ENCODE results near the gene COL5A2.

COL5A2 gene

GRCh38 chr2:189066037-189066436, 113.5 kb downstream of the COL5A2 start:
- Histone ChIP-seq H3K4me1 (no peaks in the 10 kb centered on the region), H3K9me3 (no peaks in the 10 kb centered on the region), H3K27me3 (no peaks in the 10 kb centered on the region), H3K4me3 (ENCODE audit: low read depth, low read length) (no peak overlapping the region), H3K36me3 (no peaks in the 10 kb centered on the region)
- TF ChIP-seq CTCF (IDR thresholded peaks at IDR 0.05; ENCODE audit: low read depth, low read length), result no peak
- no peak for DNase-seq

- Histone ChIP-seq H3K27me3 (no peaks in the 10 kb centered on the region), H3K4me1 (no peaks in the 10 kb centered on the region), H3K9me3 (no peaks in the 10 kb centered on the region), H3K36me3 (no peaks in the 10 kb centered on the region), H3K4me3 (ENCODE audit: low read depth, low read length) (no peak overlapping the region)
- no peak for DNase-seq
- TF ChIP-seq CTCF (IDR thresholded peaks at IDR 0.05; ENCODE audit: low read depth, low read length), result no peak
These were observed 119.4 kb downstream of the COL5A2 start for GRCh38 chr2:189060096-189060642.

- no peak for DNase-seq
- no peak for TF ChIP-seq CTCF (IDR thresholded peaks at IDR 0.05; ENCODE audit: low read depth, low read length)
- Histone ChIP-seq H3K27me3 (no peaks in the 10 kb centered on the region), H3K36me3 (no peaks in the 10 kb centered on the region), H3K9me3 (no peaks in the 10 kb centered on the region), H3K4me3 (ENCODE audit: low read depth, low read length) (no peak overlapping the region), H3K4me1 (no peaks in the 10 kb centered on the region)
These were observed 122.2 kb downstream of the COL5A2 start for GRCh38 chr2:189057316-189057715.

DNA sequence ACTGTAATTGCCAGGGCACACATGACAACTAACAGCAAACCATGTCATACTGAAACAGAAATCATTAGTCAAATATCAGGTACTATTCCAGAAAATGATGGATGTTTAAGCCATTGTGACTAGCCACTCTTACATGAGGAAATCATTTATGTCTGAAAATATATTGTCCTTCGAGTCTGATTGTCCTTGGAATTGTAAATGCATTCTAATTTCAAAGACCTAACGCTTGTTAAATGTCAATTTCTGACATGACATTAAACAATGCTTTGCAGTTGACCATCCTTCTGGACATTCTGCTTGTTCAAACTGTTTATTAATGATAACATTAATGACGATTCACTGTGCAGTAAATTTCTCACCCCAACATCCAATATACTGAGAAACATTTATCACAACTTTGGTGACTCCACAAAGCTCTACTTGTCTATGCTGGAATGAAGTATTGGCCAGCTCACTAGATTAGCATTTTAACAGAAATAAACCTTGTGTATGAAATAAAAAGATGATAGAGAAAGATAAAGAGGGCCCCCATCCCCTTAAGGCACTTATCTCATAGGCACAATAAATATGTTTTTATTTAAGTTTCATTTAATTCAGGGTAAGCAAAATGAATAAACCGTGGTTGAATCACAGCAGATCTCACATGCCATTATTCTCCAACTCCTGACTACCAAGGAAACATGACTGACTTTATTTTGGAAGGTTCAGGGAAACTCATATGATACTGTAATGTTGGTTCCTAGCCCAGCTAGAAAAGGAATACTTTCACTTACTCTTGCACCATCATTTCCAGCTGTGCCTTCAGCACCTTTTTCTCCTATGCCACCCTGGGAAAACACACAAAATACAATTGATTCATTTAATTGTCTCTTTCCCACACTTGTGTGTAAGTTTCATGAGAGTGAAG, 123.1 kb downstream of the COL5A2 start:
- no peaks in the 10 kb centered on the region for H3K27me3 ChIP-seq
- TF ChIP-seq CTCF (IDR thresholded peaks at IDR 0.05; ENCODE audit: low read depth, low read length), result no peak
- no peaks in the 10 kb centered on the region for H3K4me1 ChIP-seq
- H3K9me3 ChIP-seq, result no peaks in the 10 kb centered on the region
- no peak overlapping the region for H3K4me3 ChIP-seq (ENCODE audit: low read depth, low read length)
- H3K36me3 ChIP-seq, result no peaks in the 10 kb centered on the region
- no peak for DNase-seq

DNA sequence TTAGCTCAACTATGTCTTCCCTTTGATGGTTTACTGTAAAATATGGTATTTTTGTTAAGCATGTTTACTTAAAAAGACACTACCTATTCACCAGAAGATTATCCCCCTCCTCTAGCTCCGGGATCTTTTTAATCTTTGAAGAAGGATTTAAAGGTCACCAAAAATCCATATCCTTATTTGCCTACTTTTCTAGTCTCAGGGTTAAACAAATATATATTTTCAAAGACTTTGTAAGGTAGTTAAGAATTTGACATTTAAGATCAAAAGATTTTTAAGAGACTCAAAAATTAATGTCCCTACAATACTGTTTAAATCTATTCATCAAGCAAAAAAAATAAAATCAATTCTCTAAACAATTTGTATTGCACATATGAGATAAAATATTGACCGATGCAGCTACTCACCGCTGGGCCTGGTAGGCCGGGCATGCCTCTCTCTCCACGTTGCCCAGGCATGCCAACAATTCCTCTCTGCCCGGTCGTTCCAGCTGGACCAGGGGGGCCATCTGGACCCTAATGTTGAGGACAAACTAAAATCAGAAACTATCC, 129.3 kb downstream of the COL5A2 start:
- no peak for DNase-seq
- Histone ChIP-seq H3K9me3 (no peaks in the 10 kb centered on the region), H3K4me1 (no peaks in the 10 kb centered on the region), H3K27me3 (no peaks in the 10 kb centered on the region), H3K36me3 (no peaks in the 10 kb centered on the region), H3K4me3 (ENCODE audit: low read depth, low read length) (no peak overlapping the region)
- TF ChIP-seq CTCF (IDR thresholded peaks at IDR 0.05; ENCODE audit: low read depth, low read length), result no peak

DNA sequence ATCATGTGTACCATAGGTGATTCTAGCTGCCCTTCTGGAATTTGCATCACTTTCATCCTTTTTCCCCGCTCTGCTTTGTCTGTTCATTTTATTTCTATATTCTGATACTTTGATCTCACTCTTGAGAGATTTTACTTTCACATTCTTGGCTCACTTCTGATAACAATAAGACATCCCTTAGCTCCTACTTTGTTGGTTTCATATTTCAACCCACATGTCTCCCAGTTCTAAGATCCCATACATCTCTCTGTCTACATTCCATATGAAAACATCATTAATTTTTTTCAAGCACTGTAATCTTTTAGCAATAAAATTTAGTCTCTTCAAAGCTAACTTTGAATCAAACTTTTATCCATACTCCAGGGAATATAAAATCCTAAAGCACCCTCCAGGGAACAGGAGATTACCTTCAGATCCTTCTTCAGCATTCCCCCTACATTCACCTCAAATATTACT, 129.8 kb downstream of the COL5A2 start:
- no peak for TF ChIP-seq CTCF (IDR thresholded peaks at IDR 0.05; ENCODE audit: low read depth, low read length)

More for the DNA sequence above, 129.8 kb downstream of the COL5A2 start:
- Histone ChIP-seq H3K27me3 (no peaks in the 10 kb centered on the region), H3K9me3 (no peaks in the 10 kb centered on the region), H3K36me3 (no peaks in the 10 kb centered on the region), H3K4me3 (ENCODE audit: low read depth, low read length) (no peak overlapping the region), H3K4me1 (no peaks in the 10 kb centered on the region)
- no peak for DNase-seq

All from BE2C (cell line).